Liver (tissue), 3 donors: ENCODE results near the gene RBMX.

Experiments
- GABPA ChIP-seq, 2 donors: IDR thresholded peaks in 1 of 2; conservative IDR thresholded peaks in 1 of 2; 2 replicates each; pipeline ENCODE4 v1.6.1; 2016; ENCODE audit warnings: antibody characterized with exemption in 2 of 2, mild to moderate bottlenecking in 1 of 2, moderate library complexity in 1 of 2
- RAD21 ChIP-seq, 2 donors: IDR thresholded peaks; 2 replicates each; pipeline ENCODE4 v1.6.1; 2016; ENCODE audit warnings: antibody characterized with exemption in 2 of 2, mild to moderate bottlenecking in 2 of 2
- TF ChIP-seq, protein P1 (sequence below): fragments of 150-350 bp; IDR thresholded peaks from 2 replicates; pipeline ENCODE4 v1.5.1; 2017; ENCODE audit warnings: improper control_type of control experiment, low read depth, low read length; ENCODE audit not compliant: missing input control
- TF ChIP-seq, protein P2 (sequence below): IDR thresholded peaks from 2 replicates; pipeline ENCODE4 v1.6.1; 2016; ENCODE audit warnings: antibody characterized with exemption
- TF ChIP-seq, protein P3 (sequence below): IDR thresholded peaks from 2 replicates; pipeline ENCODE4 v1.6.1; 2016; ENCODE audit warnings: antibody characterized with exemption
- TF ChIP-seq, protein P4 (sequence below): IDR thresholded peaks from 2 replicates; pipeline ENCODE4 v1.6.1; 2016; ENCODE audit warnings: antibody characterized with exemption
- donor health status: healthy.
- donor health status: healthy.

DNA sequence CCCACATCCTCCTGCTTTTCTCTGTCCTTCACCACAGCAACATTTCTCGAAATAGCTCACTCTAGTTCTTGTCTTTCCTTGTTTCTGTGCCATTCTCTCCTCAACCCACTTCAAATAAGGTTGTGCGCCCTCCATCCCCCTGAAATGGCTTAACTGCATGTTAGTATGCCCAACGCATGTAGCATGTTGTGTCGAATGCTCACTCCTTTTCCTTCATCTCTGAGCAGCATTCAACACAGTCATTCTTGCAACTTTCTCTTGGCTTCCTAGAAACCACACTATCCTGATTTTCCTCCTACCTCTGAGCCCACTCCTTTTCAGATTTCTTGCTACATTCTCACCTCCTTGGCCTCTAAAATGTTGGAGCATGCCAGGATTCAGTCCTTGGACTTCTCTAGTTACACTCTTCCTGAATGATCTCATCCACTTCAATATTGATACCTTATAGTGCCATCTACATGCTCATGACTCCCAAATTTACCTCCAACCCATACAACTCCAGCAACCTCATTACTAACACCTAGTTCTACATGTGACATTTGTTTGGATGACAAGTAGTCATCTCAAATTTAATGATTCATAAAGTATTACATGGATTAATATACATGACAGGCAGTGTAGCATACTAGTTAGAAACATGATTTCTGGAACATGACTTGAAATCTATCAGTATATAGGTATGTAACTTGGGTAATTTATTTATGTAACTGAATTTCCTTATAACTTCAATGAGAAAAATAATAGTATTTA is 22.3 kb downstream of the RBMX start:
- TF ChIP-seq, protein P1, sequence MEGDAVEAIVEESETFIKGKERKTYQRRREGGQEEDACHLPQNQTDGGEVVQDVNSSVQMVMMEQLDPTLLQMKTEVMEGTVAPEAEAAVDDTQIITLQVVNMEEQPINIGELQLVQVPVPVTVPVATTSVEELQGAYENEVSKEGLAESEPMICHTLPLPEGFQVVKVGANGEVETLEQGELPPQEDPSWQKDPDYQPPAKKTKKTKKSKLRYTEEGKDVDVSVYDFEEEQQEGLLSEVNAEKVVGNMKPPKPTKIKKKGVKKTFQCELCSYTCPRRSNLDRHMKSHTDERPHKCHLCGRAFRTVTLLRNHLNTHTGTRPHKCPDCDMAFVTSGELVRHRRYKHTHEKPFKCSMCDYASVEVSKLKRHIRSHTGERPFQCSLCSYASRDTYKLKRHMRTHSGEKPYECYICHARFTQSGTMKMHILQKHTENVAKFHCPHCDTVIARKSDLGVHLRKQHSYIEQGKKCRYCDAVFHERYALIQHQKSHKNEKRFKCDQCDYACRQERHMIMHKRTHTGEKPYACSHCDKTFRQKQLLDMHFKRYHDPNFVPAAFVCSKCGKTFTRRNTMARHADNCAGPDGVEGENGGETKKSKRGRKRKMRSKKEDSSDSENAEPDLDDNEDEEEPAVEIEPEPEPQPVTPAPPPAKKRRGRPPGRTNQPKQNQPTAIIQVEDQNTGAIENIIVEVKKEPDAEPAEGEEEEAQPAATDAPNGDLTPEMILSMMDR: no peak
- TF ChIP-seq, protein P2, sequence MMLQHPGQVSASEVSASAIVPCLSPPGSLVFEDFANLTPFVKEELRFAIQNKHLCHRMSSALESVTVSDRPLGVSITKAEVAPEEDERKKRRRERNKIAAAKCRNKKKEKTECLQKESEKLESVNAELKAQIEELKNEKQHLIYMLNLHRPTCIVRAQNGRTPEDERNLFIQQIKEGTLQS: no peak
- TF ChIP-seq RAD21 (IDR thresholded peaks at IDR 0.05): no peak
- no peak for TF ChIP-seq GABPA (IDR thresholded peaks at IDR 0.05 in 1 of 2, conservative IDR thresholded peaks at IDR 0.05 in 1 of 2)
- TF ChIP-seq, protein P3, sequence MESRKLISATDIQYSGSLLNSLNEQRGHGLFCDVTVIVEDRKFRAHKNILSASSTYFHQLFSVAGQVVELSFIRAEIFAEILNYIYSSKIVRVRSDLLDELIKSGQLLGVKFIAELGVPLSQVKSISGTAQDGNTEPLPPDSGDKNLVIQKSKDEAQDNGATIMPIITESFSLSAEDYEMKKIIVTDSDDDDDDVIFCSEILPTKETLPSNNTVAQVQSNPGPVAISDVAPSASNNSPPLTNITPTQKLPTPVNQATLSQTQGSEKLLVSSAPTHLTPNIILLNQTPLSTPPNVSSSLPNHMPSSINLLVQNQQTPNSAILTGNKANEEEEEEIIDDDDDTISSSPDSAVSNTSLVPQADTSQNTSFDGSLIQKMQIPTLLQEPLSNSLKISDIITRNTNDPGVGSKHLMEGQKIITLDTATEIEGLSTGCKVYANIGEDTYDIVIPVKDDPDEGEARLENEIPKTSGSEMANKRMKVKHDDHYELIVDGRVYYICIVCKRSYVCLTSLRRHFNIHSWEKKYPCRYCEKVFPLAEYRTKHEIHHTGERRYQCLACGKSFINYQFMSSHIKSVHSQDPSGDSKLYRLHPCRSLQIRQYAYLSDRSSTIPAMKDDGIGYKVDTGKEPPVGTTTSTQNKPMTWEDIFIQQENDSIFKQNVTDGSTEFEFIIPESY: no peak
- TF ChIP-seq, protein P4, sequence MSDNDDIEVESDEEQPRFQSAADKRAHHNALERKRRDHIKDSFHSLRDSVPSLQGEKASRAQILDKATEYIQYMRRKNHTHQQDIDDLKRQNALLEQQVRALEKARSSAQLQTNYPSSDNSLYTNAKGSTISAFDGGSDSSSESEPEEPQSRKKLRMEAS: no peak
